HG02938 (cell line): ENCODE results near the gene SUCNR1.
"Not testable (repeated sequence)": the region's sequence is repeated elsewhere in the genome, so short reads cannot be mapped to it uniquely, and the experiment has no call there.

Experiments
- ATAC-seq: cut with Tn5 transposase; IDR thresholded peaks from one replicate; pipeline ENCODE4 v1.9.1; 2021; ENCODE audit warnings: mild to moderate bottlenecking, moderate library complexity; ENCODE audit not compliant: unreplicated experiment

SUCNR1 gene

GRCh38 chr3:151900460-151900859 is 27.0 kb downstream of the SUCNR1 start:
- ATAC-seq, result no peak

GRCh38 chr3:151900884-151901643 is 27.6 kb downstream of the SUCNR1 start:
- no peak for ATAC-seq

- ATAC-seq, result no peak
Observed at GRCh38 chr3:151901644-151902285, 28.3 kb downstream of the SUCNR1 start.

- no peak for ATAC-seq
Observed at GRCh38 chr3:151903501-151903991, 30.1 kb downstream of the SUCNR1 start.

GRCh38 chr3:151905647-151906046 is 32.2 kb downstream of the SUCNR1 start:
- no peak for ATAC-seq

GRCh38 chr3:151906751-151907150 is 33.3 kb downstream of the SUCNR1 start:
- ATAC-seq, result no peak

- no peak for ATAC-seq
Observed at GRCh38 chr3:151908399-151908798, 35.0 kb downstream of the SUCNR1 start.

- ATAC-seq, result no peak
Observed at GRCh38 chr3:151909681-151910405, 36.4 kb downstream of the SUCNR1 start.

GRCh38 chr3:151911462-151911861 is 38.0 kb downstream of the SUCNR1 start:
- no peak for ATAC-seq

GRCh38 chr3:151912028-151912427 is 38.6 kb downstream of the SUCNR1 start:
- ATAC-seq, result no peak

GRCh38 chr3:151916781-151917180 is 43.3 kb downstream of the SUCNR1 start:
- no peak for ATAC-seq

GRCh38 chr3:151918253-151919029 is 45.0 kb downstream of the SUCNR1 start:
- ATAC-seq, result no peak

- ATAC-seq, result no peak
Observed at GRCh38 chr3:151919030-151919328, 45.5 kb downstream of the SUCNR1 start.

- no peak for ATAC-seq
Observed at GRCh38 chr3:151919446-151919845, 46.0 kb downstream of the SUCNR1 start.

- no peak for ATAC-seq
Observed at GRCh38 chr3:151923901-151924300, 50.5 kb downstream of the SUCNR1 start.

GRCh38 chr3:151924753-151925152 is 51.3 kb downstream of the SUCNR1 start:
- ATAC-seq, result no peak

GRCh38 chr3:151925419-151925818 is 52.0 kb downstream of the SUCNR1 start:
- ATAC-seq, result no peak

GRCh38 chr3:151925876-151926275 is 52.4 kb downstream of the SUCNR1 start:
- ATAC-seq, result no peak

- no peak for ATAC-seq
Observed at GRCh38 chr3:151926956-151927355, 53.5 kb downstream of the SUCNR1 start.

- not testable (repeated sequence) for ATAC-seq
Observed at GRCh38 chr3:151927915-151928525, 54.6 kb downstream of the SUCNR1 start.

GRCh38 chr3:151931171-151931570 is 57.7 kb downstream of the SUCNR1 start:
- ATAC-seq, result no peak
